H9 (cell line): ENCODE measurements around the gene HABP4. TPM values are rescaled to one million over a fixed set of nuclear protein-coding genes. Genes with fewer than 3 reads are reported as not detected.

Experiments
- DNase-seq: peaks from one replicate; pipeline ENCODE4 v3.0.0-alpha.2; 2017
- H2AFZ ChIP-seq: one replicate; pipeline ENCODE4 v1.6.1; 2013; ENCODE audit warnings: mild to moderate bottlenecking, low read length, control low read depth, moderate library complexity
- H2AK5ac ChIP-seq: 2 replicates; pipeline ENCODE4 v1.6.1; 2013; ENCODE audit warnings: low read length, control low read depth, mixed read lengths; ENCODE audit not compliant: insufficient read length
- H2BK120ac ChIP-seq: one replicate; pipeline ENCODE4 v1.6.1; 2013; ENCODE audit warnings: low read depth, mild to moderate bottlenecking, low read length, control low read depth, inconsistent platforms; ENCODE audit not compliant: poor library complexity, severe bottlenecking
- H2BK12ac ChIP-seq: 2 replicates; pipeline ENCODE4 v1.6.1; 2013; ENCODE audit warnings: low read length, control low read depth, mixed read lengths, low read depth; ENCODE audit not compliant: insufficient read length
- H2BK15ac ChIP-seq: 2 replicates; pipeline ENCODE4 v1.6.1; 2013; ENCODE audit warnings: low read depth, low read length, control low read depth
- H2BK20ac ChIP-seq: one replicate; pipeline ENCODE4 v1.6.1; 2013; ENCODE audit warnings: low read depth, mild to moderate bottlenecking, low read length, control low read depth, inconsistent platforms; ENCODE audit not compliant: poor library complexity, severe bottlenecking
- H2BK5ac ChIP-seq: 2 replicates; pipeline ENCODE4 v1.6.1; 2013; ENCODE audit warnings: low read length, control low read depth, mixed read lengths; ENCODE audit not compliant: insufficient read length
- H3K14ac ChIP-seq: 2 replicates; pipeline ENCODE4 v1.6.1; 2013; ENCODE audit warnings: low read length, control low read depth; ENCODE audit not compliant: insufficient read depth
- H3K18ac ChIP-seq: 2 replicates; pipeline ENCODE4 v1.6.1; 2013; ENCODE audit warnings: low read depth, mild to moderate bottlenecking, mixed read lengths, low read length, control low read depth; ENCODE audit not compliant: insufficient read length
- H3K23ac ChIP-seq: 2 replicates; pipeline ENCODE4 v1.6.1; 2013; ENCODE audit warnings: low read length, control low read depth, mixed read lengths, low read depth; ENCODE audit not compliant: insufficient read length
- H3K23me2 ChIP-seq: 2 replicates; pipeline ENCODE4 v1.6.1; 2013; ENCODE audit warnings: low read depth, mild to moderate bottlenecking, mixed read lengths, low read length, control low read depth; ENCODE audit not compliant: insufficient read length, poor library complexity, severe bottlenecking
- H3K27ac ChIP-seq: 2 replicates; pipeline ENCODE4 v1.5.1; 2013; ENCODE audit warnings: low read length, control low read depth, mixed read lengths, low read depth; ENCODE audit not compliant: insufficient read length
- H3K27me3 ChIP-seq: 2 replicates; pipeline ENCODE4 v1.6.1; 2013; ENCODE audit warnings: low read length, control low read depth, inconsistent platforms; ENCODE audit not compliant: insufficient read depth
- H3K4ac ChIP-seq: 2 replicates; pipeline ENCODE4 v1.6.1; 2013; ENCODE audit warnings: low read depth, mild to moderate bottlenecking, control low read depth, inconsistent platforms, low read length, moderate library complexity
- H3K4me1 ChIP-seq: 2 replicates; pipeline ENCODE4 v1.6.1; 2013; ENCODE audit warnings: low read length, control low read depth, inconsistent platforms; ENCODE audit not compliant: insufficient read depth
- H3K4me2 ChIP-seq: 2 replicates; pipeline ENCODE4 v1.6.1; 2013; ENCODE audit warnings: low read length, control low read depth, mixed read lengths; ENCODE audit not compliant: insufficient read length, insufficient read depth
- H3K56ac ChIP-seq: 2 replicates; pipeline ENCODE4 v1.6.1; 2013; ENCODE audit warnings: low read depth, mild to moderate bottlenecking, mixed read lengths, low read length, control low read depth; ENCODE audit not compliant: insufficient read length
- H3K79me1 ChIP-seq: 2 replicates; pipeline ENCODE4 v1.6.1; 2013; ENCODE audit warnings: low read depth, mild to moderate bottlenecking, moderate library complexity, low read length, control low read depth, inconsistent platforms; ENCODE audit not compliant: insufficient read depth, poor library complexity, severe bottlenecking
- H3K79me2 ChIP-seq: 2 replicates; pipeline ENCODE4 v1.6.1; 2013; ENCODE audit warnings: low read length, control low read depth, inconsistent platforms; ENCODE audit not compliant: insufficient read depth
- H3K9ac ChIP-seq: 2 replicates; pipeline ENCODE4 v1.6.1; 2013; ENCODE audit warnings: low read length, control low read depth, mixed read lengths; ENCODE audit not compliant: insufficient read length; ENCODE audit errors: extremely low read depth
- H3K9me3 ChIP-seq: one replicate; pipeline ENCODE4 v1.6.1; 2013; ENCODE audit warnings: low read depth, low read length, inconsistent platforms; ENCODE audit not compliant: control insufficient read depth
- H3T11ph ChIP-seq: one replicate; pipeline ENCODE4 v1.6.1; 2013; ENCODE audit warnings: mild to moderate bottlenecking, low read length, control low read depth, inconsistent platforms
- H4K20me1 ChIP-seq: one replicate; pipeline ENCODE4 v1.6.1; 2013; ENCODE audit not compliant: control insufficient read depth, insufficient read length, insufficient read depth
- H4K5ac ChIP-seq: 2 replicates; pipeline ENCODE4 v1.6.1; 2013; ENCODE audit warnings: low read depth, mild to moderate bottlenecking, mixed read lengths, low read length, control low read depth; ENCODE audit not compliant: insufficient read length
- H4K8ac ChIP-seq: replicated peaks from 2 replicates; pipeline ENCODE4 v1.6.1; 2013; ENCODE audit warnings: low read length, control low read depth, mixed read lengths, low read depth; ENCODE audit not compliant: insufficient read length
- H4K91ac ChIP-seq: 2 replicates; pipeline ENCODE4 v1.6.1; 2013; ENCODE audit warnings: low read depth, mild to moderate bottlenecking, moderate library complexity, mixed read lengths, low read length, control low read depth; ENCODE audit not compliant: insufficient read length
- H3K27ac Mint-ChIP-seq, 3 experiments: 2 replicates in 2 of 3; 3 replicates in 1 of 3; pipeline ENCODE4 v1.8.0; 2020 to 2021; ENCODE audit warnings: mixed read lengths in 3 of 3, mild to moderate bottlenecking in 1 of 3, moderate library complexity in 1 of 3
- H3K27me3 Mint-ChIP-seq: 2 replicates; pipeline ENCODE4 v1.8.0; 2021; ENCODE audit warnings: low read depth, mild to moderate bottlenecking, moderate library complexity, mixed read lengths
- H3K36me3 Mint-ChIP-seq, 3 experiments: 2 replicates in 2 of 3; 3 replicates in 1 of 3; pipeline ENCODE4 v1.8.0; 2020 to 2021; ENCODE audit warnings: low read depth in 3 of 3, mixed read lengths in 3 of 3; ENCODE audit not compliant: insufficient read depth in 1 of 3
- H3K4me1 Mint-ChIP-seq, 2 experiments: 2 replicates each; pipeline ENCODE4 v1.8.0; 2020; ENCODE audit warnings: mixed read lengths in 2 of 2
- H3K4me3 Mint-ChIP-seq, 2 experiments: 2 replicates in 1 of 2; 3 replicates in 1 of 2; pipeline ENCODE4 v1.8.0; 2020 to 2021; ENCODE audit warnings: mild to moderate bottlenecking in 2 of 2, mixed read lengths in 2 of 2, moderate library complexity in 1 of 2
- H3K9me3 Mint-ChIP-seq, 2 experiments: 2 replicates in 1 of 2; 3 replicates in 1 of 2; pipeline ENCODE4 v1.8.0; 2020; ENCODE audit warnings: mild to moderate bottlenecking in 2 of 2, mixed read lengths in 2 of 2, moderate library complexity in 1 of 2
- CTCF ChIP-seq: fragments of 200-600 bp; sonication (generic); conservative IDR thresholded peaks from 3 replicates; pipeline ENCODE4 v1.8.0; 2021; ENCODE audit warnings: antibody characterized with exemption, mild to moderate bottlenecking
- total RNA-seq: library from RNA; stranded (reverse); gene quantifications from 2 replicates; pipeline ENCODE4 v1.2.1, GENCODE V29; 2021

Gene HABP4
- total RNA-seq, 1 experiment from 2014 or later, result 7.5 TPM

DNA sequence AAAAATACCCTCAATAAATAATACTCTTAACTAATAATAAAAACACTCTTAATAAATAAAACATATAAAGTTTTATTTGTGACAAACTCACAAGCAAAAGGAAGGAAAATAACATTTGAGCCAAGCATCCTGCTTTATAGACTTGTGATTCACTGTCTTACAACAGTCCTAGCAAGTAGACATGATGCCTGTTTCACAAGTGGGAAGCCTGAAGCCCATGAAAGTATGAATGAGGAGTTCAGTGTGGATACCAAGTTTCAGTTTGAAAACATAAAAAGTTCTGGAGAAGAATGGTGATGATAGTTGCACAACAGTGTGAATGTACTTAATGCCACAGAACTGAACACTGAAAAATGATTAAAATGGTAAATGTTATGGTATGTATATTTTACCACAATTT is 10.9 kb downstream of the HABP4 start:
- Histone ChIP-seq H3K27me3 (no peaks in the 10 kb centered on the region), H2BK12ac (no peak overlapping the region), H3K79me2 (no peaks in the 10 kb centered on the region), H3K9me3 (no peaks in the 10 kb centered on the region), H3K23ac (no peak overlapping the region), H2BK5ac (no peak overlapping the region), H3K27ac (no peak overlapping the region), H3K56ac (no peak overlapping the region), H2BK15ac (no peak overlapping the region), H4K20me1 (no peaks in the 10 kb centered on the region), H2AFZ (no peak overlapping the region), H3K4ac (no peak overlapping the region), H4K8ac (no peak overlapping the region), H2BK20ac (no peak overlapping the region), H4K91ac (no peak overlapping the region), H2BK120ac (no peak overlapping the region), H3K9ac (no peak overlapping the region), H3K4me2 (no peak overlapping the region), H4K5ac (no peak overlapping the region), H3K4me1 (peaks cover 3% of the 10 kb centered on the region; the same call in 1 of the 2 replicates), H3K18ac (no peak overlapping the region), H3T11ph (no peak overlapping the region), H2AK5ac (no peak overlapping the region), H3K14ac (no peak overlapping the region), H3K79me1 (no peaks in the 10 kb centered on the region), H3K23me2 (no peaks in the 10 kb centered on the region)
- Mint-ChIP-seq H3K4me1 (peaks cover 28 to 37% of the 10 kb centered on the region in 2 experiments), H3K27ac (peak overlapping the region in 2 of 3 experiments; percentile 29 to 45; a peak in 3 of 7 replicates), H3K27me3 (no peaks in the 10 kb centered on the region), H3K36me3 (peaks cover 4 to 23% (median 16%) of the 10 kb centered on the region in 3 experiments; a peak in 6 of 7 replicates), H3K9me3 (no peaks in the 10 kb centered on the region), H3K4me3 (no peak overlapping the region)
- no peak for TF ChIP-seq CTCF
- DNase-seq, result no peak
